Measurements from ENCODE around the gene FAM83G. TPM values are rescaled to one million over a fixed set of nuclear protein-coding genes. Genes with fewer than 3 reads are reported as not detected.
"Not testable (repeated sequence)": the region's sequence is repeated elsewhere in the genome, so short reads cannot be mapped to it uniquely, and the experiment has no call there.

Gene FAM83G
- total RNA-seq, 1 donor from 2014 or later = 48.7 TPM

GRCh38 chr17:18957831-18958230, 46.7 kb downstream of the FAM83G start:
- no peak for DNase-seq (ENCODE audit: low read depth)
- H3K4me3 ChIP-seq (ENCODE audit: low read depth, low read length) = no peak overlapping the region
- no peaks in the 10 kb centered on the region for H3K36me3 ChIP-seq (ENCODE audit: control insufficient read depth, insufficient read depth, low read length)
- no peak for TF ChIP-seq CTCF (IDR thresholded peaks at IDR 0.05; ENCODE audit: insufficient read depth, low read length, poor library complexity, severe bottlenecking)
- H3K27me3 ChIP-seq (ENCODE audit: control insufficient read depth, insufficient read depth, low read length) = no peaks in the 10 kb centered on the region

GRCh38 chr17:18956581-18956980, 48.0 kb downstream of the FAM83G start:
- DNase-seq (ENCODE audit: low read depth) = no peak
- Histone ChIP-seq H3K27me3 (ENCODE audit: control insufficient read depth, insufficient read depth, low read length) (no peaks in the 10 kb centered on the region), H3K36me3 (ENCODE audit: control insufficient read depth, insufficient read depth, low read length) (no peaks in the 10 kb centered on the region), H3K4me3 (ENCODE audit: low read depth, low read length) (no peak overlapping the region)
- no peak for TF ChIP-seq CTCF (IDR thresholded peaks at IDR 0.05; ENCODE audit: insufficient read depth, low read length, poor library complexity, severe bottlenecking)

- H3K4me3 ChIP-seq (ENCODE audit: low read depth, low read length); H3K36me3 ChIP-seq (ENCODE audit: control insufficient read depth, insufficient read depth, low read length); H3K27me3 ChIP-seq (ENCODE audit: control insufficient read depth, insufficient read depth, low read length); DNase-seq (ENCODE audit: low read depth): not testable (repeated sequence)
Measured at GRCh38 chr17:18956021-18956420, 48.5 kb downstream of the FAM83G start.

GRCh38 chr17:18955009-18955408, 49.6 kb downstream of the FAM83G start:
- no peak for TF ChIP-seq CTCF (IDR thresholded peaks at IDR 0.05; ENCODE audit: insufficient read depth, low read length, poor library complexity, severe bottlenecking)
- DNase-seq (ENCODE audit: low read depth) = no peak
- no peaks in the 10 kb centered on the region for H3K36me3 ChIP-seq (ENCODE audit: control insufficient read depth, insufficient read depth, low read length)
- no peak overlapping the region for H3K4me3 ChIP-seq (ENCODE audit: low read depth, low read length)
- no peaks in the 10 kb centered on the region for H3K27me3 ChIP-seq (ENCODE audit: control insufficient read depth, insufficient read depth, low read length)

GRCh38 chr17:18954321-18954720, 50.2 kb downstream of the FAM83G start:
- no peak for TF ChIP-seq CTCF (IDR thresholded peaks at IDR 0.05; ENCODE audit: insufficient read depth, low read length, poor library complexity, severe bottlenecking)
- H3K4me3 ChIP-seq (ENCODE audit: low read depth, low read length) = no peak overlapping the region

GRCh38 chr17:18953231-18953728, 51.3 kb downstream of the FAM83G start:
- DNase-seq (ENCODE audit: low read depth) = no peak
- no peak for TF ChIP-seq CTCF (IDR thresholded peaks at IDR 0.05; ENCODE audit: insufficient read depth, low read length, poor library complexity, severe bottlenecking)
- Histone ChIP-seq H3K4me3 (ENCODE audit: low read depth, low read length) (no peak overlapping the region), H3K27me3 (ENCODE audit: control insufficient read depth, insufficient read depth, low read length) (no peaks in the 10 kb centered on the region), H3K36me3 (ENCODE audit: control insufficient read depth, insufficient read depth, low read length) (no peaks in the 10 kb centered on the region)

More at GRCh38 chr17:18954321-18954720, 50.2 kb downstream of the FAM83G start:
- no peaks in the 10 kb centered on the region for H3K27me3 ChIP-seq (ENCODE audit: control insufficient read depth, insufficient read depth, low read length)
- no peaks in the 10 kb centered on the region for H3K36me3 ChIP-seq (ENCODE audit: control insufficient read depth, insufficient read depth, low read length)
- no peak for DNase-seq (ENCODE audit: low read depth)
